Esophagus squamous epithelium (tissue), 5 donors: ENCODE data around the gene COL23A1. TPM values are rescaled to one million over a fixed set of nuclear protein-coding genes. Genes with fewer than 3 reads are reported as not detected.

Experiments used
- DNase-seq: peaks from one replicate; lab custom pipeline; 2025; lab: John Stamatoyannopoulos, UW
- H3K27ac ChIP-seq, 4 donors: fragments of 200-600 bp; sonication (generic); one replicate each; pipeline ENCODE4 v1.5.1; 2016 to 2019; ENCODE audit warnings: mild to moderate bottlenecking in 1 of 4
- H3K27me3 ChIP-seq, 4 donors: fragments of 200-600 bp; sonication (generic); 1 replicate in 3 of 4; 2 replicates in 1 of 4; pipeline versions ENCODE4 v1.5.1 to v1.6.0; 2017 to 2021; ENCODE audit warnings: antibody characterized with exemption in 1 of 4
- H3K36me3 ChIP-seq, 3 donors: fragments of 200-600 bp; sonication (generic); one replicate each; pipeline ENCODE4 v1.5.1; 2016 to 2019
- H3K4me1 ChIP-seq, 3 donors: fragments of 200-600 bp; sonication (generic); one replicate each; pipeline ENCODE4 v1.5.1; 2017 to 2019
- H3K4me3 ChIP-seq, 4 donors: fragments of 200-600 bp; sonication (generic); 1 replicate in 3 of 4; 2 replicates in 1 of 4; pipeline ENCODE4 v1.5.1; 2016 to 2019; ENCODE audit warnings: mild to moderate bottlenecking in 2 of 4, moderate library complexity in 1 of 4
- H3K9me3 ChIP-seq, 3 donors: fragments of 200-600 bp; sonication (generic); one replicate each; pipeline ENCODE4 v1.5.1; 2016 to 2019
- CTCF ChIP-seq, 6 experiments: fragments of 450-650 bp in 4 of 6; fragments of 200-600 bp in 2 of 6; sonication (generic) in 2 of 6; IDR thresholded peaks; one replicate each; pipeline ENCODE4 v1.5.1; 2016 to 2019; ENCODE audit warnings: antibody characterized with exemption in 6 of 6, mild to moderate bottlenecking in 4 of 6, moderate library complexity in 4 of 6
- POLR2A ChIP-seq, 4 donors: fragments of 450-650 bp; IDR thresholded peaks; one replicate each; pipeline ENCODE4 v1.6.1; 2017; ENCODE audit warnings: antibody characterized with exemption in 4 of 4, mild to moderate bottlenecking in 4 of 4, moderate library complexity in 3 of 4
- WGBS, 2 donors: methylation state at CpG; one replicate each; pipeline ENCODE4 v1.1.5; 2018; 5-methylcytosine and 5-hydroxymethylcytosine counted together
- intact Hi-C: fragments of 100-400 bp; cut with DNase I; formaldehyde crosslinking; loops from one replicate; pipeline ENCODE4 v1.15.0; 2022
- total RNA-seq, 4 donors: library from RNA; depleted of rRNA; stranded (reverse); fragments of >200 nt; gene quantifications; one replicate each; pipeline ENCODE4 v1.1.0, GENCODE V29; 2016
- donor health status: DM: yes; HTN: yes; CAD: no.

COL23A1 gene
- total RNA-seq, 4 donors from 2014 or later: 0.41 to 1.5 (median 0.44) TPM; not detected in 1

- no peak overlapping the region for H3K4me3 ChIP-seq
- intact Hi-C loops: no loop called here
- no peak for DNase-seq
- peaks cover 19 to 45% (median 25%) of the 10 kb centered on the region in 3 donors for H3K4me1 ChIP-seq
- H3K36me3 ChIP-seq: peaks cover 45 to 82% (median 65%) of the 10 kb centered on the region in 3 donors
- 61 to 92% methylated on average over 4 to 8 of the region's 8 CpGs for WGBS, 2 donors
- H3K9me3 ChIP-seq: no peaks in the 10 kb centered on the region
- TF ChIP-seq CTCF (IDR thresholded peaks at IDR 0.05) (no peak), POLR2A (IDR thresholded peaks at IDR 0.05) (no peak)
- H3K27ac ChIP-seq: peak overlapping the region in 1 of 4 donors; percentile 99
- H3K27me3 ChIP-seq: no peaks in the 10 kb centered on the region
These were observed 380.7 kb downstream of the COL23A1 start for GRCh38 chr5:178209334-178210072.

- H3K4me3 ChIP-seq: no peak overlapping the region
- peak in 1 of 6 experiments; percentile 8 for TF ChIP-seq CTCF (IDR thresholded peaks at IDR 0.05)
- TF ChIP-seq POLR2A (IDR thresholded peaks at IDR 0.05): no peak
- H3K4me1 ChIP-seq: peaks cover 19 to 48% (median 25%) of the 10 kb centered on the region in 3 donors
- H3K27me3 ChIP-seq: no peaks in the 10 kb centered on the region
- intact Hi-C loops: no loop called here
- peaks cover 37 to 73% (median 56%) of the 10 kb centered on the region in 3 donors for H3K36me3 ChIP-seq
- WGBS, 2 donors: 65 to 72% methylated on average over 3 to 5 of the region's 5 CpGs
- H3K27ac ChIP-seq: peak overlapping the region in 2 of 4 donors; percentile 67 to 99
- no peaks in the 10 kb centered on the region for H3K9me3 ChIP-seq
- no peak for DNase-seq
These were observed 381.5 kb downstream of the COL23A1 start for GRCh38 chr5:178208540-178209227.

- intact Hi-C loops: no loop called here
- Histone ChIP-seq H3K27ac (peak overlapping the region in 3 of 4 donors; percentile 50 to 99 (median 67)), H3K36me3 (peaks cover 35 to 66% (median 49%) of the 10 kb centered on the region in 3 donors), H3K4me3 (no peak overlapping the region), H3K9me3 (no peaks in the 10 kb centered on the region), H3K4me1 (peaks cover 19 to 51% (median 25%) of the 10 kb centered on the region in 3 donors), H3K27me3 (no peaks in the 10 kb centered on the region)
- DNase-seq: no peak
- TF ChIP-seq CTCF (IDR thresholded peaks at IDR 0.05): no peak
- TF ChIP-seq POLR2A (IDR thresholded peaks at IDR 0.05): no peak
- WGBS, 2 donors: 56 to 67% methylated on average over 1 of the region's 1 CpG
These were observed 382.3 kb downstream of the COL23A1 start for GRCh38 chr5:178207917-178208280.

GRCh38 chr5:178207183-178207916 lies 382.8 kb downstream of the COL23A1 start:
- 61 to 71% methylated on average over 4 of the region's 5 CpGs for WGBS, 2 donors
- DNase-seq: no peak

More at GRCh38 chr5:178207183-178207916, 382.8 kb downstream of the COL23A1 start:
- no peaks in the 10 kb centered on the region for H3K27me3 ChIP-seq
- no peak overlapping the region for H3K4me3 ChIP-seq
- peak overlapping the region; percentile 50 to 99 (median 92) for H3K27ac ChIP-seq
- peaks cover 19 to 52% (median 25%) of the 10 kb centered on the region in 3 donors for H3K4me1 ChIP-seq
- TF ChIP-seq POLR2A (IDR thresholded peaks at IDR 0.05) (no peak), CTCF (IDR thresholded peaks at IDR 0.05) (no peak)
- no peaks in the 10 kb centered on the region for H3K9me3 ChIP-seq
- H3K36me3 ChIP-seq: peaks cover 30 to 60% (median 45%) of the 10 kb centered on the region in 3 donors
- intact Hi-C loops: no loop called here
